DMS79 (cell line): Measurements from ENCODE around the gene CAMTA1.
A peak's percentile ranks its signal among the peaks of the same experiment; 100 is the strongest.

ENCODE experiments used
- DNase-seq: peaks from one replicate; lab custom pipeline; 2025; lab: John Stamatoyannopoulos, UW

CAMTA1 gene

GRCh38 chr1:7077136-7077535, 291.9 kb downstream of the CAMTA1 start:
- no peak for DNase-seq

DNA sequence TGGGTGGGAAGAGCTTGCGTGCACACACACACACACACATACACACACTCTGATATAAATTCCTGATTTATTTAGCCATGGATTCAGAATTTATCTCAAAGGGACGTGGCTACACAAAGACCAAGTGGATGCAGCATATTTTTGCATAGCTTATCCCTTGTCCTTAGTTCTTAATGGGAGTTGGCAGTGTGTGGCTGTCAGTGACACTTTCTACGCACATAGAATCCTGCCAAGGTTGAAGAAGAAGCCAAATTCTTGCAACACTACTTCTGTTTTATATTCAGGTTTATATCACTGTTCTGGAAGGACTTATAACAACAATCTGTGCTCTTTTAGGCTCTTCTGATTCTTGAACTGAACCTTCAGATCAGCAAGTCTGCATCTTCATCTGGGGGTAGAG, 292.7 kb downstream of the CAMTA1 start:
- no peak for DNase-seq

DNA sequence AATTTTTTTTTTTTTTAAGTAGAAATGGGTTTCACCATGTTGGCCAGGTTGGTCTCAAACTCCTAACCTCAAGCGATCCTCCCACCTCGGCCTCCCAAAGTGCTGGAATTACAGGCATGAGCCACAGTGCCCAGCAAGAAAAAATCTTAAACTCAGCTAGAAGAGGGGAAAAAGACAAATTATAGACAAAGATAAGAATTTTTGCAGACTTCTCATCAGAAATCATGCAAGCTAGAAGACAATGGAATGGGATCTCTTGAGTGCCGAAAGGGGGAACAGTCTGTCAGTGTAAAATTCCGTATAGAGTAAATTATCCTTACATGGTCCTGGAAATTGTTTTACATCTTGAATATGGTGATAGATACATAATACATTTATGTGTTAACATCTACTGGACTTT, 294.4 kb downstream of the CAMTA1 start:
- no peak for DNase-seq

DNA sequence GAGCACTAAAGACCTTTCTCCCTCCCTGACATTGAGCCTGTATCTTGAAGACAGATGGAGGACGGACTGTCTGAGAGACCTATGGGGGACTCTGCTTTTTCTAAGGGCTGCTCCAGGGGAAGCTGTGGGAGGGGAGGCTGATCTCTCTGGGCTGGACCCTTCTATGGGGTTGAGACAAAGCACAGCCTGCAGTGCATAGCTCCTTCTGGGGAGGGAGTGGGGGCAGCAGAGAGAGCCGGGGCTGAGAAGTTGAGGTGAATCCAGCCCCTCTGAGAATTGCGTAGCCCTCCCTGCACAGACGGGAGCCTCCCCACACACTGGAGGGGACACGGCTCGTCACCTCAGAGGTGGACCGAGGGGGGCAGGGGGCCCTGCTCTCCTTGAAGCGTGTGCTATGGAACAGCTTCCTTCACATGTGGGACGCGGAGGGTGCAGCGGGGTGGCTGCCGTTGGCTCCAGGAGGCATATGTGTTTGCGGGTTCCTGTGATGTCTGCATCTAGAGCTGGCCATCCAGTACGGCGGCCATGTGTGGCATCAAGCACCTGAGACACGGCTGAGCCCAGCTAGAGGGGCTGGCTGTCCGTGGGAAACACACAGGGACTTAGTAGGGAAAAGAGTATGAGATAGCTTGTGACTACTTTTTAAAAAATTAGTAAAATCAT, 299.1 kb downstream of the CAMTA1 start:
- DNase-seq = no peak

GRCh38 chr1:7085521-7085920, 300.3 kb downstream of the CAMTA1 start:
- DNase-seq = no peak

GRCh38 chr1:7086106-7086505, 300.9 kb downstream of the CAMTA1 start:
- no peak for DNase-seq

GRCh38 chr1:7087888-7088287, 302.6 kb downstream of the CAMTA1 start:
- DNase-seq = no peak

- DNase-seq = no peak
These were observed 304.2 kb downstream of the CAMTA1 start for GRCh38 chr1:7089497-7089896.

GRCh38 chr1:7093297-7093696, 308.0 kb downstream of the CAMTA1 start:
- peak; percentile 76 for DNase-seq

GRCh38 chr1:7094086-7094485, 308.8 kb downstream of the CAMTA1 start:
- DNase-seq = no peak

- no peak for DNase-seq
These were observed 309.3 kb downstream of the CAMTA1 start for GRCh38 chr1:7094509-7094908.

- no peak for DNase-seq
These were observed 310.2 kb downstream of the CAMTA1 start for GRCh38 chr1:7095343-7095964.

- no peak for DNase-seq
These were observed 312.8 kb downstream of the CAMTA1 start for GRCh38 chr1:7097938-7098592.

DNA sequence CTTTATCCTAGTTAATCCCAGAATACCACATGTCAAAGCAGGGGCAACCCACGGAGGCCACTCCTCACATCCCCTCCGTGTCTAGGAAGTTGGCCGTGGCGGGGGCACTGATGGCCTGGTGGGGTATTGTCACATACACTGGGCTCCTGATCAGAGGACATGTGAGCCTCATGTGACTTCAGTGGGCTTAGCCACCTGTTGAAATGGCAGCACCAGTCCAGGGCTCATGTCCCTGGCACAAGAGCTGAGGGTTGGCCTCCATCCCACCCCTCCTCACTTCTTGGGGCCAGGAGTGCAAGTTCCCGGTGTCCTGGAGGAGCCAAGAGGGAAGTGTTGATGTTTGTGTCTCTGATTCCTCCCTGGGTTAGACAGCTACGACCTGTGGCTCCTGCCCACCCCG, 313.4 kb downstream of the CAMTA1 start:
- DNase-seq = no peak

GRCh38 chr1:7100479-7100878, 315.2 kb downstream of the CAMTA1 start:
- DNase-seq = no peak

DNA sequence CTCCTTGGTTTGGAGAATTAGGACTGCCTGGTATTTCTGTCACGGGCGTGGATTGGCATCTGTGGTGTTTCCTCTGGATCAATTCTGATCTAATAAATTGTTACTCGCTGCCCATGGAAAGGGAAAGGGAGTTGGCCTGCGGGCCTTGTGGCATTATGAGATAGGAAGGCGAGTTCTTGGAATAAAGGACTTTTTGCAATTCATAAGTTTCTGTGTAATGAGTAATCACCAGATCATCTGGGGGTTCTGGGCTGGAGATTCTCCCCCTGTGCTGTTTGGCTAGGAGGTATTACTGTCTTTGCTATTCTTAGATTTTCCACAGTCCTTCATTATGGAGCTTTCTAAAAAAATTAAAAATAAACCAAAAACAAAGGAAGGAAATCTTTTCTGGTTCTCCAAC, 315.9 kb downstream of the CAMTA1 start:
- no peak for DNase-seq

GRCh38 chr1:7103361-7103782, 318.1 kb downstream of the CAMTA1 start:
- no peak for DNase-seq

GRCh38 chr1:7103874-7104273, 318.6 kb downstream of the CAMTA1 start:
- DNase-seq = no peak

- DNase-seq = no peak
These were observed 319.1 kb downstream of the CAMTA1 start for GRCh38 chr1:7104339-7104738.

- DNase-seq = no peak
These were observed 320.0 kb downstream of the CAMTA1 start for GRCh38 chr1:7105269-7105668.

DNA sequence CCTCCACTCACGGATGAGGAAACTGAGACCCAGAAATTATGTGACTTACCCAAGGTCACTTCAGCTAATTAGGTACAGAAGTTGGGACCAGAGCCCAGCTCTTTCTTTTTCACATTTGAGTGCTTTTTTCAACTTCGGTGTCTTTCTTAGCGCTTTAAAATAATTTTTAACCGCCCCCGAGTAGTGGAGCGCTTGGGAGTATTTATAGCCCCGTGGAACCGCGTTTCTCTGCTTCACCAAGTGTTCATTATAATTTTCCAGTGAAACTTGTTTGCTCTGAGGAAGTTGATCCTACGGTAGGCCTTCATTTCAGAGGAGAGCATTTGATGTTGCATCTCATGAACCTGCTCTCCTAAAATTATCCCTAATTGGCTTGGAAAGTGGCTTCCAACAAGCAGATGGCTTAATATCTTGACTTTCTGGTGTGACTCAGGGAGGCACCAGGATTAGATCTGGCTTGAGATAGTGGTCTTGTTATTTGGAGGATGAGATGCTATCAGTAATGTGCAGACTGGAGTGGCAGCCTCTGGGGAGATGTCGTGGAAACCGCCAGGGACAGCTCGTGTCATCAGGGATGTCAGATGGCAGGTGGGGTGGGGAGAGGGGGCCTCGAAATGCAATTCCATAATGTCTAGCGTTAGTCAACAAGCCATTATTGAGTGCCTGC, 321.3 kb downstream of the CAMTA1 start:
- DNase-seq = no peak

DNA sequence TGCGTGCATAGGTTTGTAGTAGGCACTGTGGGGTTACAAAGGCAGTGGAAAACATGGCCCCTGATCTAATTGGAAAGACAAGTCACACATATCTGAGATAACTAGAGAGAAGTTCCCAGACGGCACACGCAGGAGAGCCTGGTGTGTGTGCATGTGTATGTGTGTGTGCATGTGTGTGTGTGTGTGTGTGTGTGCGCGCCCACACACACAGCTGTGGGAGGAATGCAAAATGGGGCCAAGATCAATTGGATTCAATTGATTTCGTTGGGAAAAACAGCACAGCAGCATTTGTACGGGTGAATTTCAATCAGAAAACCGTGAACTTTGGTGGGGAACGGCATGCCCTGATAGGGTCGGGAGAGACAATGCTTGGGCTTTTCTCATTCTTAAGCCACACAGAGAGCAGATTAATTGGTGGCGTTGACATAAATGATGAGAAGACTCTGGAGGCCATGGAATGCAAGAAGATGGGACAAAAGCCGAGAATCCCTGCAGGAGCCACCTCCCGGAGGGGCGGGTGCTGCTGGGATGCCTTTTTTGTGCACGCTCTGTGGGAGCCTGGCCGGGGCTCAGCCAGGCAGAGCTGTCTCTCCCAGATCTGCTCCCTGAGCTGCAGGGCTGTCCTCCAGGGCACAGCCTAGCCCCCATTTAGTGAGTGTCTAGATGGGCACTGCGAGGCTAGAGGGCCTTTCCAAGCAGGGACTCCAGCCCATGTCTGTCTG, 322.0 kb downstream of the CAMTA1 start:
- DNase-seq = no peak
